C4-2B (cell line): Measurements from ENCODE around the gene KIF27.

Experiments used
- ZFX ChIP-seq: fragments of 450-650 bp; IDR thresholded peaks from 2 replicates; pipeline ENCODE4 v1.6.1; 2017
- TF ChIP-seq, protein P1 (sequence below): fragments of 450-650 bp; conservative IDR thresholded peaks from 2 replicates; pipeline ENCODE4 v1.5.1; 2017; ENCODE audit warnings: mild to moderate bottlenecking

DNA sequence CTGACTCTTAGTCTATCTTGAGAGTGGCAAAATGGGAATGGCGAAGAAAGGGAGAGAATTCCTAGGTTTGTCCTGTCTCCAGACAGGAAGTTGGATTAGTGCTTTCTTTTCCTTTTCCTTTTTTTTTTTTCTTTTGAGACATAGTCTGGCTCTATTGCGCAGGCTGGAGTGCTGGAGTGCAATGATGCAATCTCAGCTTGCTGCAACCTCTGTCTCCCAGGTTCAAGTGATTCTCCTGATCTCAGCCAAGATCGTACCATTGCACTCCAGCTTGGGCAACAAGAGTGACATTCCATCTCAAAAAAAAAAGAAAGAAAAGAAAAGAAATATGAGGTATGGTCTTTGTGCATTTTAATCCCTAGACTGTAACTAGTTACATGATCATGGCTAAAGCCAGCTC lies 12.6 kb upstream of the KIF27 start:
- TF ChIP-seq, protein P1, sequence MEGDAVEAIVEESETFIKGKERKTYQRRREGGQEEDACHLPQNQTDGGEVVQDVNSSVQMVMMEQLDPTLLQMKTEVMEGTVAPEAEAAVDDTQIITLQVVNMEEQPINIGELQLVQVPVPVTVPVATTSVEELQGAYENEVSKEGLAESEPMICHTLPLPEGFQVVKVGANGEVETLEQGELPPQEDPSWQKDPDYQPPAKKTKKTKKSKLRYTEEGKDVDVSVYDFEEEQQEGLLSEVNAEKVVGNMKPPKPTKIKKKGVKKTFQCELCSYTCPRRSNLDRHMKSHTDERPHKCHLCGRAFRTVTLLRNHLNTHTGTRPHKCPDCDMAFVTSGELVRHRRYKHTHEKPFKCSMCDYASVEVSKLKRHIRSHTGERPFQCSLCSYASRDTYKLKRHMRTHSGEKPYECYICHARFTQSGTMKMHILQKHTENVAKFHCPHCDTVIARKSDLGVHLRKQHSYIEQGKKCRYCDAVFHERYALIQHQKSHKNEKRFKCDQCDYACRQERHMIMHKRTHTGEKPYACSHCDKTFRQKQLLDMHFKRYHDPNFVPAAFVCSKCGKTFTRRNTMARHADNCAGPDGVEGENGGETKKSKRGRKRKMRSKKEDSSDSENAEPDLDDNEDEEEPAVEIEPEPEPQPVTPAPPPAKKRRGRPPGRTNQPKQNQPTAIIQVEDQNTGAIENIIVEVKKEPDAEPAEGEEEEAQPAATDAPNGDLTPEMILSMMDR: no peak
- TF ChIP-seq ZFX: no peak
